Activated CD8-positive, alpha-beta memory T cell treated with anti-CD3 and anti-CD28 coated beads, Interleukin-2, amount 50 U/mL, for 4 hours (primary cell): ENCODE measurements around the gene FAM83G.

ENCODE experiments used
- DNase-seq: peaks from one replicate; pipeline ENCODE4 v3.0.0-alpha.2; 2020

FAM83G gene

DNA sequence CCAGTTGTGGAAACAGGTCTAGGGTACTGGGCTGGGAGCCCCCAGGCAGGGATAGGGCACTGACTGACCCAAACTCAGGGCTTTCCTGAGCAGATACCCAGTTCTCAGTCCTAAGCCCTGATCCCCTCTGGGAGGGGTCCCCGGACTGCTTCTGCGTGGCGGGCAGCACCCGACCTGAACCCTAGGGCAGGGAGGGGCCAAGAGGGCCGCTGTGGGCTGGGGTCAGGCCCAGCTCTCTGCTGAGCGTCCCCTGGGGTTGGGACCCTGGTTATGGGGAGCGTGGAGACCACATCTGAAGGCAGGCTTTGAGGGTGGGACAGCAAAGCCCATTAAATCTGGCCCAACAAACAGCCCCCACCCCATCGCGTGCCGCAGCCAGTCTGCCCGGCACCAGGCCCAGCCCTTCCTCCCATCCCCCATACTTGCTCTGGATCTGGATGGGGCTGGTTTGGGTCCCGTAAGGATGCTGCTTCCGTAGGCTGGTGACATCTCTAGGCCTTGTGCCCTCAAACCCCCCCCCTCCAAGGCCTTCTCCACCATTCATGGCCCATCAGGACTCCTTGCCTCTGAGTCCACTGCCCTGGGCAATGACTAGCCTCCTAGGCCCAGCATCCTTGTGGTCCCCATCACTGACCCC is 691 bp upstream of the FAM83G start:
- no peak for DNase-seq

GRCh38 chr17:19003543-19004420 is 782 bp downstream of the FAM83G start:
- peak; percentile 62 for DNase-seq

- DNase-seq: no peak
Measured at GRCh38 chr17:19002805-19003542, 1.6 kb downstream of the FAM83G start.

- DNase-seq: no peak
Measured at GRCh38 chr17:19001907-19002590, 2.5 kb downstream of the FAM83G start.

DNA sequence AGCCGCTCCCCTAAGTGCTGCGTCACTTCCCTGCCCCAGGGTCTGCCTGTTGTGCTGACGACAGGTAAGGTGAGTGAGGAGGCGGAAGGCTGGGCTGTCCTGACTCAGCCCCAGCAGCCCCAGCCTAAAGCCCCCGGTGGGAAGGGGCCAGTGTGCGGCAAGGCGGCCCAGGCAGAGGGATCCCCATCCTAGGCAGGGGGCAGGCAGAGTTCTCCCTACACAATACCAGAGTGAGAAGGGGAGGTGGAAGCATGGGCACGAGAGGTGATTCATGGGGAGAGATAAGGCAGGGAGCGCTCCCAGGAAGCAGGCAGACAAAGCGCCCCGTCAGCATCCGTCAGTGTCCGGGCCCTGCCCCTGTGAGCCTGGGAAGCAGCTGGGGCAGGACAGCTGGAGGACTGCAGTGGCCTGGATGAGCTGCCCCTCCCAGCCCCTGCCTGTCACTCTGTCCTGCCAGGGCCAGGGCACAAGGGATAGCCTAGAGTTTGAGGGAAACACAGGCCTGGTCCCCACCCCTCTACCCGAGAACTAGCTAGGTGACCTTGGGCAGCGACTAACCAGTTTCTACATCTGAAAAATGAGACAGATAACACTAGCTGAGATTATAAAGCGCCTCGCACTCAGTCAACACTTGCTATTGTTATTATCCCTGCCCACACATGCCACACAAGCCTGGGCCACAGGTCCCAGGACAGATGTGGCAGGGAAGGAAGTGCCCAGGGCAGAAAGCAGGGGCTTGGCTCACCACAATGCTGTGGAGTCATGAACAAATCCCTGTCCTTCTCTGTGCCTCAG is 3.8 kb downstream of the FAM83G start:
- DNase-seq: no peak

GRCh38 chr17:18999911-19000310 is 4.7 kb downstream of the FAM83G start:
- no peak for DNase-seq

- DNase-seq: no peak
Measured at GRCh38 chr17:18999394-18999793, 5.2 kb downstream of the FAM83G start.

DNA sequence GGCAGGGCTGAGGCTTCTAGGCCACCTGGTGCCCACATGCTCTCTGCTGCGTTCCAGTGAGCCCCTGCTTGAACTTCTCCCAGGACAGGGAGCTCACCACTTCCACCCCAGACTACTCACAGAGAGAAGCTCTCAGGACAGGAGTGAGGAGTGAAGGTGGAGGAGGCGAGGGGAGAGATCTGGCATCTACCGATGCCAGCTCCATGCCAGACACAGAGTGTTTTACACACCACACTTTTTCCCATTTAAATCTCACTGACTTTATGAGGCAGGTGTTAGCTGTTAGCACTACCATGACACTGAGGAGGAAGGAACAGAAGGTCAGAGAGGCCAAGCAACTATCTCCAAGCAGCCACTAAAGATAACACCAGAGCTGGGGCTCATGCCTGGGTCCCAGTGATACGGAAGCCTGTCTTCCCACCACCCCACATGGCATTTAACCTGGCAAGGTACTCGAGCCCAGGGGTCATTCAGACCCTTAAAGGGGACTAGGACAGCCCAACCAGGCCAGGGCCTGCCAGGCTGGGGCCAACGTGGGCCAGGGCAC is 6.8 kb downstream of the FAM83G start:
- DNase-seq: no peak

- no peak for DNase-seq
Measured at GRCh38 chr17:18996458-18996857, 8.1 kb downstream of the FAM83G start.

- DNase-seq: no peak
Measured at GRCh38 chr17:18995220-18995619, 9.3 kb downstream of the FAM83G start.

DNA sequence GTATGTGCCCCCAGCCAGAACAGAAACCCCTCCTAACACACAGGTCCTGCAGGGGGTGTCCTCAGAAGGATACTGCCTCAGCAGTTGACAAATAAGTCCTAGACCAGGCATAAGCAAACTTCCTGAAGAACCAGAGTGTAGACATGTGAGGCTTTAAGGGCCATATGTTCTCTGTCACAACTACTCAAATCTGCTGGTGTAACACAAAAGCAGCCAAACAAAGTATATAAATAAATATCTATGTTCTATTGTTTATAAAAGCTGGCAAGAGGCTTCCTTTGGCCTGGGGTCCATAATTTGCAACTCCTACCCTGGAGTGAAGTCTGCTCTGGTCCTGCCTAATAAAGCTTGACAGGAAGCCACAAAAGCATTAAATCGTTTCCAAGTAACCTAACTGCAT is 9.9 kb downstream of the FAM83G start:
- no peak for DNase-seq

DNA sequence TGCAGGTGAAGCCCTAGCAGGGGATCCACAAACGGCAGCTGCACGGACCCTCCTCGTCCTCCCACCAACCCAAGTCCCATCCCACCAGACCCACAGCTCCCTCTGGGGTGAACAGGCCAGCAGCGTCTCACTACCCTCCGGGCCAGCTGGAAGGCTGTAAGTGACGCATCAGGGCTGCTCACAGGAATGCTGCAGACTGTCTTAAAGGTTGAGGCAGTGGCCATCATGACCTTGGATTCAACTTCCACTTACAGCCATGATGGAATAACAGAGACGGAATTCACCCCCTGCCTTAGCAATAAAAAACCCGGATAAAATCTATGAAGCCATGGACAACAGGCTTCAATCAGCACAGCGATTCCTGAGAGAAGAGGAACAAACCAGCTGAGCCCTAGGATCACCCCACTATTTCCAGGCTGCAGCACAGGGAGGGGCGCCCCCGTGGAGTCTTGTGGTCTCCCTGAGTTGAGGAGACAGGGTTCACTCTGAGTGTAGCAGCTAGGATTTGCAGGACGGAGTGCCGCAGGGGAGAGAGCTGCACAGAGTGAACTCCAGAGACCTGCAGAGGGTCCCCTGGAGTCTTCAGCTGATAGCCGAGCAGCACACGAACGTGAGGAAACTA is 10.5 kb downstream of the FAM83G start:
- no peak for DNase-seq

GRCh38 chr17:18992454-18993130 is 12.0 kb downstream of the FAM83G start:
- DNase-seq: peak; percentile 37

DNA sequence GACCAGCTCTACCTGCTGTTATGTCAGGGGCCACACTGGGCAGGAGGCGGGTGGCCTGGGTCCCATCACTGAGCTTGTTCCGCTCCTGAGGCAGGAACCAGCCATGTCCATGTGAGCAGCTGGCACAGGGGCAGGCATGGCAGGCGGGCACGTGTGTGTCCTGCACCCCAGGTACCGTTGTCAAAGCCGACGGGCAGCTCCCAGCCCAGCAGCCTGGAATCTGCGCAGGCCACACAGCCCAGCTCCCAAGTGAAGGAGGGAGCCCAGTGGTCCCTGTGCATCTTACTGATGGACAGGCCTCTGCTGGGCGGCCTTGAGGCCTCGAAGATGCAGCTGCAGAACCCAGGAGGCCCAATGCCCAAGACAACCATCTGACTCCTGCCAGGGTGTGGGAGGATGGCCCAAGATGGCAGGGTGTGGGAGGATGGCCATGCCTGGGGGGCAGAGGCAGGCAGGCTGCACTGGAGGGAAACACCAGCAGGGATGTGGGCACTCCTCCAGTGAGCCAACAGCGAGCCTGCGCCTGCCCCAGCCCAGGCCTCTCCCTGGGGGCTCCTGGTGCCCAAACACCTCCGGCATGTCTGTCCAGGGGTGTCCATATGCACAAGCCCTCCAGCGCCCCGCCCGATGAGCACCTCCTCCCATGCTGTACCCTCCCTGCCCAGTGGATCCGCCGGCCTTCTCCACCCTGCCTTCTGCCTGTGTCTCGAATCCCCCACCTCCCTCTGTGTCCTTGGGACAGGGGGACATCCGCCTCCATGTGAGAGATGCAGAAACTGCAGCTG is 12.8 kb downstream of the FAM83G start:
- no peak for DNase-seq

GRCh38 chr17:18990331-18990730 is 14.2 kb downstream of the FAM83G start:
- no peak for DNase-seq

DNA sequence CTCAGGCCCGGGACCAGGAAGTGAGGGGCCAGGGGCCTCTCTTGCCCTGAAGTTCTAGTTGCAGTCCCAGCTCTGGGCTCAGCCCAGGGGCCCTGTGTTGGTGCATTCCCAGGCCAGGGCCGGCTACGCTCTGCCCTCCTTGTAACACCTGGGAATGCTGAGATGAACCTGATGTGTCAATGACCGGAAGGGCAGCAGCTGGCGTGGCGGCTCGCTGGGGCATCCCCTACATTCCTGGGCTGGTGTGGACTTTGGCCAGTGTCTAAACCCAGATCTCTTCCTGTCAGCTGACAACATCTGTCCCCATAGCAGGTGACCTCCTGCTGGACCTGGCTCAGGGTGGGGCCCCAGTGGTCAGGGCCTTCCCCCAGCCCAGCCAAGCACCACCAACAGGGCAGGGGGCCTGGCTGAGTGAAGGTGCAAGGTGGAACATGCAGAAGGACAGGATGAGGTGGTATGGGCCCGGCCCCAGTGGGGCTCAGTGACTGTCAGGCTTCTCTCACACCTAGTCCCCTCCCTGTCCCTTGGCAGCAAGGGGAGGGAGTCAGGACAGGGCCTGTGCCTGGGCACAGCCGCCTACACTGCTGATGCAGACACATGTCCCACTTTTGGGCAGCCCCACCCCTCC is 15.9 kb downstream of the FAM83G start:
- DNase-seq: no peak

DNA sequence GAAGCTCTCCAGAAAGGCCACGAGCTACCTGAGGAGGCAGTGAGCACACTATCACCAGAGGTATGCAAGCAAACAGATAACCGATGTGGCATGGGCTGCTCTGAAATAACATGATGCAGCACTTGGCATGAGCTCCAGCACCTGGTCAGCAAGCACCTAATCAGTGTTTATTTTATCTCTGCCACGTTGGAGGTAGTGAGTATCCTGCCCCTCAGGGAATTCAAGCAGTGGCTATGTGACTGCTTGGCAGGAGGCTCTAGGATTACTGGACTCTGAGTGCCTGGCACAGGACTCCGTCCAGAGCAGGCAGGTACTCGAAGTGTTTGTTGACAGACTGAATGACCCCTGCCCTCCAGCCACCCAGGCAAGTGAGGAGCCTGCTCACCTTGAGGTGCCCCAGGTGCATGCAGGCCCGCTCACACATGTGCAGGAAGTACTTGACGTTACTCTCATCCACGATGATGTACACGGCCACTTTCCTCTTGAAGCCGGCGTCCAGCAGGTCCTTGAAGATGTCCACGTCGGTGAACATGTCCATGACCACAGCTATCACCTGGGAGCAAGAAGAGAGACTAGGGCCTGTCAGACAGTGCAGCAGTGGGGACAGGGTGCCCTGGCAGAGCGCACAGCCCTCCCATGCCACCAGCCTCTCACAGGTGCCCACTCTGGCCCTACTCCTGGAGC is 16.6 kb downstream of the FAM83G start:
- DNase-seq: no peak

GRCh38 chr17:18987230-18987610 is 17.3 kb downstream of the FAM83G start:
- DNase-seq: no peak
